SKM-1 treated with dmso at 0.1 percent for 144 hours (cell line): ENCODE measurements around the gene MARF1.
"Not testable (repeated sequence)": the region's sequence is repeated elsewhere in the genome, so short reads cannot be mapped to it uniquely, and the experiment has no call there.

Source experiments
- DNase-seq: peaks from one replicate; lab custom pipeline; 2025; ENCODE audit not compliant: unreplicated experiment; lab: John Stamatoyannopoulos, UW

The MARF1 gene

GRCh38 chr16:15631730-15632409 lies 11.1 kb downstream of the MARF1 start:
- DNase-seq = no peak

- DNase-seq = no peak
Measured at GRCh38 chr16:15621889-15622288, 21.1 kb downstream of the MARF1 start.

GRCh38 chr16:15621456-15621855 lies 21.5 kb downstream of the MARF1 start:
- no peak for DNase-seq

- DNase-seq = no peak
Measured at GRCh38 chr16:15620611-15621195, 22.3 kb downstream of the MARF1 start.

GRCh38 chr16:15618392-15618791 lies 24.6 kb downstream of the MARF1 start:
- no peak for DNase-seq

- no peak for DNase-seq
Measured at GRCh38 chr16:15617901-15618300, 25.1 kb downstream of the MARF1 start.

- DNase-seq = no peak
Measured at GRCh38 chr16:15616475-15617165, 26.3 kb downstream of the MARF1 start.

- no peak for DNase-seq
Measured at GRCh38 chr16:15616012-15616411, 26.9 kb downstream of the MARF1 start.

- no peak for DNase-seq
Measured at GRCh38 chr16:15613676-15614075, 29.3 kb downstream of the MARF1 start.

- no peak for DNase-seq
Measured at GRCh38 chr16:15611610-15612009, 31.3 kb downstream of the MARF1 start.

GRCh38 chr16:15610369-15610871 lies 32.5 kb downstream of the MARF1 start:
- DNase-seq = no peak

- DNase-seq = no peak
Measured at GRCh38 chr16:15609286-15609649, 33.7 kb downstream of the MARF1 start.

- DNase-seq = no peak
Measured at GRCh38 chr16:15608398-15609285, 34.3 kb downstream of the MARF1 start.

- DNase-seq = no peak
Measured at GRCh38 chr16:15607700-15608396, 35.1 kb downstream of the MARF1 start.

GRCh38 chr16:15607221-15607699 lies 35.7 kb downstream of the MARF1 start:
- not testable (repeated sequence) for DNase-seq

GRCh38 chr16:15606518-15607220 lies 36.3 kb downstream of the MARF1 start:
- DNase-seq = no peak

- no peak for DNase-seq
Measured at GRCh38 chr16:15605839-15606517, 37.0 kb downstream of the MARF1 start.

- no peak for DNase-seq
Measured at GRCh38 chr16:15604460-15605440, 38.2 kb downstream of the MARF1 start.
